Endothelial cell of umbilical vein (primary cell): ENCODE results near the gene BCAS3. TPM values are rescaled to one million over a fixed set of nuclear protein-coding genes. Genes with fewer than 3 reads are reported as not detected.

Experiments used
- BruUV-seq: library from RNA; stranded (reverse); fragments of 400-500 nt; replicated peaks from 2 replicates; lab custom pipeline; 2021; lab: Mats Ljungman, UMichigan
- CTCF ChIA-PET: fragments of 300-600, 350-600 bp; sonication (Branson Sonifier 250); formaldehyde crosslinking; loops from one replicate; lab custom pipeline; 2021; ENCODE audit warnings: antibody characterized with exemption, inconsistent platforms; lab: Charles Lee
- POLR2A ChIA-PET: fragments of 300-600, 350-600 bp; sonication (Branson Sonifier 250); formaldehyde crosslinking; loops from one replicate; lab custom pipeline; 2021; ENCODE audit warnings: antibody characterized with exemption, inconsistent platforms; lab: Charles Lee
- DNase-seq: peaks from one replicate; pipeline ENCODE4 v3.0.0-alpha.2; 2011; ENCODE audit warnings: low read depth, low spot score
- FAIRE-seq: peaks from 2 replicates; lab custom pipeline; 2011; peaks lifted over from hg19 to GRCh38; lab: Jason Lieb, UNC
- H2AFZ ChIP-seq: 2 replicates; pipeline ENCODE4 v1.6.0; 2012; ENCODE audit warnings: low read depth, low read length, control low read depth, inconsistent platforms
- H3K27ac ChIP-seq: 2 replicates; pipeline ENCODE4 v1.5.1; 2011; ENCODE audit warnings: low read depth, mild to moderate bottlenecking, control low read depth, low read length, moderate library complexity; ENCODE audit not compliant: insufficient read depth
- H3K27me3 ChIP-seq, 2 experiments: 2 replicates each; pipeline versions ENCODE4 v1.6.0 to v1.6.1; 2011; ENCODE audit warnings: low read length in 2 of 2, mixed read lengths in 1 of 2; ENCODE audit not compliant: control insufficient read depth in 2 of 2, insufficient read depth in 2 of 2
- H3K36me3 ChIP-seq, 2 experiments: 2 replicates in 1 of 2; 3 replicates in 1 of 2; pipeline ENCODE4 v1.5.1; 2011; ENCODE audit warnings: low read length in 2 of 2, mild to moderate bottlenecking in 1 of 2, moderate library complexity in 1 of 2; ENCODE audit not compliant: control insufficient read depth in 2 of 2, insufficient read depth in 2 of 2; ENCODE audit errors: extremely low read depth in 1 of 2
- H3K4me1 ChIP-seq: 3 replicates; pipeline ENCODE4 v1.5.1; 2011; ENCODE audit warnings: mild to moderate bottlenecking, low read length; ENCODE audit not compliant: control insufficient read depth, insufficient read depth; ENCODE audit errors: extremely low read depth
- H3K4me2 ChIP-seq: 2 replicates; pipeline ENCODE4 v1.6.1; 2011; ENCODE audit warnings: low read length, control low read depth, mixed read lengths; ENCODE audit not compliant: insufficient read depth
- H3K4me3 ChIP-seq, 3 experiments: fragments of 200-600 bp in 1 of 3; sonication (generic), shearing (Covaris generic) in 1 of 3; replicated peaks in 1 of 3; 2 replicates each; pipeline ENCODE4 v1.5.1; 2011 to 2016; ENCODE audit warnings: control low read depth in 3 of 3, low read length in 3 of 3, mild to moderate bottlenecking in 2 of 3, inconsistent platforms in 1 of 3, low read depth in 1 of 3, moderate library complexity in 1 of 3; ENCODE audit not compliant: insufficient read depth in 1 of 3
- H3K79me2 ChIP-seq: 2 replicates; pipeline ENCODE4 v1.6.0; 2012; ENCODE audit warnings: low read length, inconsistent platforms; ENCODE audit not compliant: control insufficient read depth, insufficient read depth
- H3K9ac ChIP-seq: replicated peaks from 2 replicates; pipeline ENCODE3; 2011; ENCODE audit warnings: low read length, control low read depth; ENCODE audit not compliant: insufficient read depth; ENCODE audit errors: extremely low read depth
- H3K9me1 ChIP-seq: replicated peaks from 3 replicates; pipeline ENCODE4 v1.6.0; 2011; ENCODE audit warnings: mild to moderate bottlenecking, low read length; ENCODE audit not compliant: control insufficient read depth, insufficient read depth; ENCODE audit errors: extremely low read depth
- H3K9me3 ChIP-seq: replicated peaks from 2 replicates; pipeline ENCODE4 v1.5.1; 2012; ENCODE audit warnings: low read length, inconsistent platforms; ENCODE audit not compliant: control insufficient read depth, insufficient read depth
- H4K20me1 ChIP-seq: replicated peaks from 2 replicates; pipeline ENCODE3; 2011; ENCODE audit warnings: mild to moderate bottlenecking, low read length; ENCODE audit not compliant: control insufficient read depth, insufficient read depth; ENCODE audit errors: extremely low read depth
- EZH2 ChIP-seq: IDR thresholded peaks from 2 replicates; pipeline ENCODE4 v1.6.1; 2012; ENCODE audit warnings: borderline replicate concordance, low read depth, mild to moderate bottlenecking, moderate library complexity, low read length, inconsistent platforms; ENCODE audit not compliant: severe bottlenecking
- FOS ChIP-seq: IDR thresholded peaks from 2 replicates; pipeline ENCODE4 v1.6.1; 2011; ENCODE audit warnings: mild to moderate bottlenecking, low read length, moderate library complexity, borderline replicate concordance; ENCODE audit not compliant: insufficient read depth
- GATA2 ChIP-seq: IDR thresholded peaks from 2 replicates; pipeline ENCODE4 v1.7.0; 2011; ENCODE audit warnings: low read depth, mild to moderate bottlenecking, moderate library complexity, mixed read lengths, low read length; ENCODE audit not compliant: insufficient read length, insufficient read depth
- JUN ChIP-seq: IDR thresholded peaks from 2 replicates; pipeline ENCODE4 v1.6.1; 2011; ENCODE audit warnings: borderline replicate concordance, low read depth; ENCODE audit not compliant: insufficient read length, insufficient read depth
- MYC ChIP-seq: IDR thresholded peaks from one replicate; pipeline ENCODE4 v1.6.1; 2011; ENCODE audit warnings: mild to moderate bottlenecking, low read depth, low read length
- POLR2A ChIP-seq: IDR thresholded peaks from 2 replicates; pipeline ENCODE4 v1.6.1; 2012; ENCODE audit warnings: low read depth, mild to moderate bottlenecking, control low read depth, low read length
- POLR2AphosphoS5 ChIP-seq: IDR thresholded peaks from 2 replicates; pipeline ENCODE4 v1.6.1; 2012; ENCODE audit warnings: low read depth, mild to moderate bottlenecking, control low read depth, low read length, moderate library complexity; ENCODE audit not compliant: insufficient read depth
- dilution Hi-C: fragments of 300-500 bp; cut with MboI; formaldehyde crosslinking; loops from one replicate; pipeline ENCODE4 v1.15.0; 2019; ENCODE audit warnings: low sequenced_read_pairs; ENCODE audit not compliant: extremely low pct_ligation_motif_present
- intact Hi-C: fragments of 100-400 bp; cut with micrococcal nuclease; formaldehyde crosslinking; loops from one replicate; pipeline ENCODE4 v1.10.0; 2022
- polyA plus RNA-seq, 4 experiments: library from polyadenylated mRNA; depleted of rRNA in 3 of 4; stranded (reverse) in 3 of 4; unstranded in 1 of 4; fragments of >200 nt; gene quantifications; 2 replicates each; pipeline versions ENCODE4 v1.2.1 to v1.2.3, GENCODE V29; 2011 to 2012; ENCODE audit warnings: missing spikeins in 1 of 4
- total RNA-seq: library from RNA; stranded (reverse); gene quantifications from 2 replicates; pipeline ENCODE4 v1.2.3, GENCODE V29; 2021
- TF ChIP-seq, protein P1 (sequence below), 2 donors: IDR thresholded peaks; 1 replicate in 1 of 2; 2 replicates in 1 of 2; pipeline ENCODE4 v1.5.1; 2011; ENCODE audit warnings: low read length in 2 of 2, mild to moderate bottlenecking in 2 of 2, moderate library complexity in 2 of 2, control low read depth in 1 of 2, inconsistent platforms in 1 of 2, low read depth in 1 of 2; ENCODE audit not compliant: insufficient read depth in 1 of 2; ENCODE audit errors: extremely low read depth in 1 of 2
- TF ChIP-seq, protein P2 (sequence below): IDR thresholded peaks from 2 replicates; pipeline ENCODE4 v1.6.1; 2011; ENCODE audit not compliant: insufficient read depth, insufficient read length

BCAS3 gene
- total and polyA plus RNA-seq, 2 donors (not counting 3 experiments of a cell fraction or from before 2014, with no cell fraction given) = 8.2 to 16.0 TPM

DNA sequence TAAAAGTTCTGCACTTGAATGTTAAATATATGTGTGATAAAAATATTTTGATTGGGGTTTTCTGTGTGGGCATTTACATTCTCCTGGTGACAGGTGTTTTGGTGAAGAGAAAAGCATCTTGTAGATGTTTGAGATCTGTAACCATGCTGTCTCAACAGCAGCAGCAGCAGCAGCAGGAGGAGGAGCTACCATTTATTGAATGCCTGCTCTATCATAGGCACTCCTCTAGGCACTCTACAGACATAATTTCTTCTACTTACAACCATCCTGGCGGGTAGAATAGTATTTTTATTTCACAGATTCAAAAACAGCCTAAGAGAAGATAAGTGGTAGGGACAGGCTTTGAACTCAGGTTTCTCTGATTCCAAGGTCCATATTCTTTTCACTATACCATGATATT is 562.3 kb downstream of the BCAS3 start:
- no peaks in the 10 kb centered on the region for H4K20me1 ChIP-seq
- ChIA-PET POLR2A (no interaction called here), CTCF (interaction anchor here (1.0 kb wide), 1 partner anchor 10 kb away, joined by 5 read pairs; no protein-coding TSS in a partner anchor)
- H3K27ac ChIP-seq = no peak overlapping the region
- no peak overlapping the region for H2AFZ ChIP-seq
- no peak for FAIRE-seq
- H3K79me2 ChIP-seq = no peaks in the 10 kb centered on the region
- dilution Hi-C loops = no loop called here
- no peaks in the 10 kb centered on the region for H3K36me3 ChIP-seq
- peaks cover 0 to 4% of the 10 kb centered on the region in 2 experiments for H3K27me3 ChIP-seq
- no peaks in the 10 kb centered on the region for H3K9me1 ChIP-seq
- intact Hi-C loops = no loop called here
- H3K4me2 ChIP-seq = no peak overlapping the region
- no peak overlapping the region for H3K9ac ChIP-seq
- no TSS peak for BruUV-seq
- H3K4me1 ChIP-seq = no peaks in the 10 kb centered on the region
- DNase-seq = no peak
- H3K9me3 ChIP-seq = no peaks in the 10 kb centered on the region
- no peak overlapping the region for H3K4me3 ChIP-seq
- TF ChIP-seq JUN (no peak), POLR2AphosphoS5 (no peak), GATA2 (no peak), MYC (no peak), FOS (no peak), POLR2A (no peak), EZH2 (no peak)
- TF ChIP-seq, protein P1, sequence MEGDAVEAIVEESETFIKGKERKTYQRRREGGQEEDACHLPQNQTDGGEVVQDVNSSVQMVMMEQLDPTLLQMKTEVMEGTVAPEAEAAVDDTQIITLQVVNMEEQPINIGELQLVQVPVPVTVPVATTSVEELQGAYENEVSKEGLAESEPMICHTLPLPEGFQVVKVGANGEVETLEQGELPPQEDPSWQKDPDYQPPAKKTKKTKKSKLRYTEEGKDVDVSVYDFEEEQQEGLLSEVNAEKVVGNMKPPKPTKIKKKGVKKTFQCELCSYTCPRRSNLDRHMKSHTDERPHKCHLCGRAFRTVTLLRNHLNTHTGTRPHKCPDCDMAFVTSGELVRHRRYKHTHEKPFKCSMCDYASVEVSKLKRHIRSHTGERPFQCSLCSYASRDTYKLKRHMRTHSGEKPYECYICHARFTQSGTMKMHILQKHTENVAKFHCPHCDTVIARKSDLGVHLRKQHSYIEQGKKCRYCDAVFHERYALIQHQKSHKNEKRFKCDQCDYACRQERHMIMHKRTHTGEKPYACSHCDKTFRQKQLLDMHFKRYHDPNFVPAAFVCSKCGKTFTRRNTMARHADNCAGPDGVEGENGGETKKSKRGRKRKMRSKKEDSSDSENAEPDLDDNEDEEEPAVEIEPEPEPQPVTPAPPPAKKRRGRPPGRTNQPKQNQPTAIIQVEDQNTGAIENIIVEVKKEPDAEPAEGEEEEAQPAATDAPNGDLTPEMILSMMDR (IDR thresholded peaks at IDR 0.05; ENCODE audit: extremely low read depth in 1 of 2, insufficient read depth in 1 of 2, low read depth in 1 of 2, low read length in 2 of 2) = no peak
- TF ChIP-seq, protein P2, sequence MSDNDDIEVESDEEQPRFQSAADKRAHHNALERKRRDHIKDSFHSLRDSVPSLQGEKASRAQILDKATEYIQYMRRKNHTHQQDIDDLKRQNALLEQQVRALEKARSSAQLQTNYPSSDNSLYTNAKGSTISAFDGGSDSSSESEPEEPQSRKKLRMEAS = no peak
